Transverse colon (tissue), 4 donors: Measurements from ENCODE around the gene RIN3. TPM values are rescaled to one million over a fixed set of nuclear protein-coding genes. Genes with fewer than 3 reads are reported as not detected.

Experiments used
- DNase-seq: peaks from one replicate; pipeline ENCODE4 v3.0.0-alpha.2; 2019
- H3K27ac ChIP-seq, 4 donors: fragments of 200-600 bp; sonication (generic); 2 replicates each; pipeline ENCODE4 v1.5.1; 2016 to 2018; ENCODE audit warnings: inconsistent platforms in 4 of 4
- H3K27me3 ChIP-seq: fragments of 200-600 bp; sonication (generic); 2 replicates; pipeline ENCODE4 v1.5.1; 2017; ENCODE audit warnings: inconsistent platforms
- H3K36me3 ChIP-seq, 4 donors: fragments of 200-600 bp; sonication (generic); 2 replicates each; pipeline ENCODE4 v1.5.1; 2017 to 2019; ENCODE audit warnings: inconsistent platforms in 4 of 4
- H3K4me1 ChIP-seq, 4 donors: fragments of 200-600 bp; sonication (generic); 2 replicates each; pipeline ENCODE4 v1.5.1; 2017 to 2020; ENCODE audit warnings: inconsistent platforms in 4 of 4
- H3K4me3 ChIP-seq, 4 donors: fragments of 200-600 bp; sonication (generic); 1 replicate in 1 of 4; 2 replicates in 3 of 4; pipeline versions ENCODE4 v1.5.1 to v1.6.1; 2017 to 2019; ENCODE audit warnings: inconsistent platforms in 4 of 4
- H3K9me3 ChIP-seq, 2 donors: fragments of 200-600 bp; sonication (generic); 2 replicates each; pipeline ENCODE4 v1.5.1; 2017 to 2019; ENCODE audit warnings: inconsistent platforms in 2 of 2
- EP300 ChIP-seq: sonication (generic); formaldehyde crosslinking; IDR thresholded peaks from one replicate; pipeline ENCODE4 v1.6.1; 2017; ENCODE audit warnings: antibody characterized with exemption, low read depth
- POLR2A ChIP-seq: fragments of 450-650 bp; IDR thresholded peaks from one replicate; pipeline ENCODE4 v1.6.1; 2016; ENCODE audit warnings: antibody characterized with exemption, mild to moderate bottlenecking, moderate library complexity
- POLR2AphosphoS5 ChIP-seq, 3 donors: sonication (generic); formaldehyde crosslinking; IDR thresholded peaks; one replicate each; pipeline ENCODE4 v1.6.1; 2016; ENCODE audit warnings: antibody characterized with exemption in 3 of 3
- WGBS, 2 donors: methylation state at CpG; one replicate each; pipeline ENCODE4 v1.1.5; 2018; ENCODE audit warnings: low coverage in 1 of 2; 5-methylcytosine and 5-hydroxymethylcytosine counted together
- in situ Hi-C, 4 donors: fragments of 200-750 bp; cut with MboI; loops; one replicate each; pipeline versions ENCODE4 v1.15.0 to v1.15.1; 2017; ENCODE audit warnings: low sequenced_read_pairs in 3 of 4, low pct_ligation_motif_present in 1 of 4, low pct_unique_long_range_greater_than_20kb in 1 of 4
- intact Hi-C: fragments of 100-400 bp; cut with DNase I; formaldehyde crosslinking; loops from one replicate; pipeline ENCODE4 v1.15.1; 2023; ENCODE audit warnings: low total_unique reads
- total RNA-seq, 4 donors: library from RNA; depleted of rRNA; stranded (reverse); fragments of >200 nt; gene quantifications; one replicate each; pipeline ENCODE4 v1.1.0, GENCODE V29; 2016
- TF ChIP-seq, protein P1 (sequence below), 5 experiments: fragments of 200-600 bp in 3 of 5; fragments of 450-650 bp in 2 of 5; sonication (generic) in 3 of 5; IDR thresholded peaks; 1 replicate in 2 of 5; 2 replicates in 3 of 5; pipeline ENCODE4 v1.5.1; 2016 to 2017; ENCODE audit warnings: antibody characterized with exemption in 5 of 5, inconsistent platforms in 3 of 5, mild to moderate bottlenecking in 2 of 5, moderate library complexity in 1 of 5

The RIN3 gene
- total RNA-seq, 4 donors from 2014 or later: 16.2 to 24.3 (median 20.7) TPM

DNA sequence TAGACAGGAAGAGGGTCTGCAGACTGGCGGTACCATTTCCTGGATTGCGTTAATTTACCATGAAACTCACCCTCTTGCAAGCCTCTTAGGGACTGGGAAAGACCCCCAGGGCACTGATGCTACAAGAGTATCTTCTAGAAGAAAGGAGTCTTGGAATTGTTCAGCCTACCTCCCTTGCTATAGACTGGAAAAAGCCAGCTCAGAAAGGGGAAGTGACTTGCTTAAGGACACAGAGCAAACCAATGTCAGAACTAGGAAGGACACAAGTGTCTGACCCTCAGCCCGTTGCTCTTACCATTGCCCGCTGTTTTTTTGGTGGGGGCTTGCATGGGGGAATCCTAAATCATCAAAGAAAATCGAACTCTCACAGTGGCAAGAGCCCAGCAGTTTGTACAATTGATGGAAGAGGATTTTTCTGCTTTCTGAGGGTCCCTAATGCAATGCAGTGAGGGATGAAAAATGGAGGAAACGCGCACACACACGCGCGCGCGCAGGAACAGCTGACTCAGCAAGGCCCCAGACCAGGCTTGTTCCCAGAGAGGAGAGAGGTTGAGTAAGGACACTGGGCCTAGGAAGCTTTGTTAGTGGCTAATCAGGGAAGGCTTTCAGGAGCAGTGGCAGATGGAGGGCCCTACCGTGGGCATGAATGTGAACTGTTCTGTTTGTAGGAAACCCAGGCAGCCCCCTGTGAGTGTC lies 50.9 kb downstream of the RIN3 start:
- TF ChIP-seq EP300: no peak
- TF ChIP-seq POLR2A: no peak
- TF ChIP-seq, protein P1, sequence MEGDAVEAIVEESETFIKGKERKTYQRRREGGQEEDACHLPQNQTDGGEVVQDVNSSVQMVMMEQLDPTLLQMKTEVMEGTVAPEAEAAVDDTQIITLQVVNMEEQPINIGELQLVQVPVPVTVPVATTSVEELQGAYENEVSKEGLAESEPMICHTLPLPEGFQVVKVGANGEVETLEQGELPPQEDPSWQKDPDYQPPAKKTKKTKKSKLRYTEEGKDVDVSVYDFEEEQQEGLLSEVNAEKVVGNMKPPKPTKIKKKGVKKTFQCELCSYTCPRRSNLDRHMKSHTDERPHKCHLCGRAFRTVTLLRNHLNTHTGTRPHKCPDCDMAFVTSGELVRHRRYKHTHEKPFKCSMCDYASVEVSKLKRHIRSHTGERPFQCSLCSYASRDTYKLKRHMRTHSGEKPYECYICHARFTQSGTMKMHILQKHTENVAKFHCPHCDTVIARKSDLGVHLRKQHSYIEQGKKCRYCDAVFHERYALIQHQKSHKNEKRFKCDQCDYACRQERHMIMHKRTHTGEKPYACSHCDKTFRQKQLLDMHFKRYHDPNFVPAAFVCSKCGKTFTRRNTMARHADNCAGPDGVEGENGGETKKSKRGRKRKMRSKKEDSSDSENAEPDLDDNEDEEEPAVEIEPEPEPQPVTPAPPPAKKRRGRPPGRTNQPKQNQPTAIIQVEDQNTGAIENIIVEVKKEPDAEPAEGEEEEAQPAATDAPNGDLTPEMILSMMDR (IDR thresholded peaks at IDR 0.05): no peak
- TF ChIP-seq POLR2AphosphoS5 (IDR thresholded peaks at IDR 0.05): no peak
- no peaks in the 10 kb centered on the region for H3K27me3 ChIP-seq
- H3K9me3 ChIP-seq: no peaks in the 10 kb centered on the region
- no peak for DNase-seq
- 80 to 84% methylated on average over 2 to 13 of the region's 13 CpGs for WGBS, 2 donors
- no peak overlapping the region for H3K4me3 ChIP-seq
- no peaks in the 10 kb centered on the region for H3K36me3 ChIP-seq
- H3K27ac ChIP-seq: peak overlapping the region; percentile 25 to 49 (median 39)
- intact Hi-C loops: no loop called here
- in situ Hi-C loops: no loop called here
- peaks cover 0 to 25% (median 12%) of the 10 kb centered on the region in 4 donors for H3K4me1 ChIP-seq

DNA sequence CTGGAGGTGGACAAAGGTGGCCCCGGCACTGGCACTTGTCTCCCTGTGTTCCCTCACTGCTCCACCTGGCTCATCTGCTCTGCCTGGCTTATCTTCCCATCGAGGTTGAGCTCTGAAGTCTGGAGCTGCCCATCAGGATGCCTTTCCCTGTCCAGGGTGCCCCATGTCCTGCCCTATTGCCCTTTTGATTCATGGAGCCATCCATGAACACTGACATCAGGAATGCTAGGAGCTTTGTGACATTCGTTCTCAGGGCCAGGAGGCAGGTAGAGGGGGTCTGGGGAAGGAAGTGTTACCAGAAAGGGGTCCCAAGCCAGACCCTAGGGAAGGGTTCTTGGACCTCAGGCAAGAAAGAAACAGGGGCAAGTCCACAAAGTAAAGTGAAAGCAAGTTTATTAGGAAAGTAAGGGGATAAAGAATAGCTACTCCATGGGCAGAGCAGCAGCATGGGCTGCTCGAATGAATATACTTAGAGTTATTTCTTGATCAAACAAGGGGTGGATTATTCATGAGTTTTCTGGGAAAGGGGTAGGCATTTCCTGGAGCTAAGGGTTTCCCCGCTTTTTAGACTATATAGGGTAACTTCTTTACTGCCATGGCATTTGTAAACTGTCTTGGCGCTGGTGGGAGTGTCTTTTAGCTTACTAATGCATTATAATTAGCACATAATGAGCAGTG lies 51.6 kb downstream of the RIN3 start:
- intact Hi-C loops (no loop called here), in situ Hi-C loops (no loop called here)
- no peak for DNase-seq
- Histone ChIP-seq H3K36me3 (no peaks in the 10 kb centered on the region), H3K27me3 (no peaks in the 10 kb centered on the region), H3K9me3 (no peaks in the 10 kb centered on the region), H3K4me1 (peaks cover 6 to 32% (median 19%) of the 10 kb centered on the region in 4 donors), H3K27ac (peak overlapping the region; percentile 12 to 49 (median 34)), H3K4me3 (no peak overlapping the region)
- no peak for TF ChIP-seq POLR2A
- TF ChIP-seq, protein P1 (IDR thresholded peaks at IDR 0.05): no peak
- no peak for TF ChIP-seq EP300
- no peak for TF ChIP-seq POLR2AphosphoS5 (IDR thresholded peaks at IDR 0.05)
- WGBS, 2 donors: 73 to 92% methylated on average over 3 to 6 of the region's 6 CpGs

DNA sequence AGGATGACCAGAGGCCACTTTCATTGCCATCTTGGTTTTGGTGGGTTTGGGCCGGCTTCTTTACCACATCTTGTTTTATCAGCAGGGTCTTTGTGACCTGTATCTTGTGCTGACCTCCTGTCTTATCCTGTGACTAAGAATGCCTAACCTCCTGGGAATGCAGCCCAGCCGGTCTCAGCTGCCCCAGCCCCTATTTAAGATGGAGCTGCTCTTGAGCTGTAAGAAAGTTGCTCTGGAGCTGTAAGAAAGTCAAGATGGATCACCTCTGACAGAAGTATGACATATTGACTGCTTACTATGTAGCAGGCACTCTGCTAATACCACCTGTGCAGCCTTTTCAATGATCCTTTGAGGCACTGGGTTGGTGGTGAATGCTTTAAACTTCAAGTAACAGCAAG lies 52.1 kb downstream of the RIN3 start:
- DNase-seq: no peak
- WGBS, 2 donors: 89 to 100% methylated on average over 1 to 2 of the region's 2 CpGs
- Histone ChIP-seq H3K27me3 (no peaks in the 10 kb centered on the region), H3K4me3 (no peak overlapping the region), H3K27ac (peak overlapping the region in 1 of 4 donors; percentile 25), H3K4me1 (peaks cover 11 to 38% (median 24%) of the 10 kb centered on the region in 4 donors), H3K9me3 (no peaks in the 10 kb centered on the region), H3K36me3 (no peaks in the 10 kb centered on the region)
- in situ Hi-C loops: no loop called here
- intact Hi-C loops: no loop called here
- TF ChIP-seq POLR2AphosphoS5 (IDR thresholded peaks at IDR 0.05) (no peak), POLR2A (no peak), EP300 (no peak)
- TF ChIP-seq, protein P1 (IDR thresholded peaks at IDR 0.05): no peak

DNA sequence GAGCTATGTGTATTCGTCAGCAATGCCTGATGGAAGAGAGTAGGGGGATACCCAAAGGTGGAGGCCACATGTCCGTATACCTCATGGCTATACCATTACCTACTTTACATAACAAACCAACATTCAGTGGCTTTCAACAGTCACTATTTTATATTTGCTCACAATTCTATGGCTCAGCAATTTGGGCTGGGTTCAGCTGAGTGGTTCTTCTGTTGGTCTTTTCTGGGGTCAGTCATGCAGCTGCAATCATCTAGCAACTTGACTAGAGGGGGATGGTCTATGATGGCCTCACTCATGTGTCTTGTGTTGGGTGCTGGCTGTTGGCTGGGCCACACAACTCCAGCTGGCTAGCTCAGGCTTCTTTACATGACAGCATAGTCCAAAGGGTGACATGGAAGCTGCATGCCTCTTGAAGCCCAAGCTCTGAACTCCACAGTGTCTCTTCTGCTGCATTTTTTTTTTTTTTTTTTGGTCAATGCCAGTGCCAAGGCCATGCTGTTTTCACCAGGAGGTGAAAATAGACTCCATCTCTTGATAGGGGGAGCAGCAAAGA lies 53.7 kb downstream of the RIN3 start:
- TF ChIP-seq, protein P1 (IDR thresholded peaks at IDR 0.05): no peak
- no peak for TF ChIP-seq POLR2A
- no peak for TF ChIP-seq EP300
- no peak for TF ChIP-seq POLR2AphosphoS5 (IDR thresholded peaks at IDR 0.05)
- Histone ChIP-seq H3K27me3 (no peaks in the 10 kb centered on the region), H3K4me3 (no peak overlapping the region), H3K9me3 (no peaks in the 10 kb centered on the region), H3K36me3 (no peaks in the 10 kb centered on the region), H3K4me1 (peaks cover 27 to 51% (median 37%) of the 10 kb centered on the region in 4 donors), H3K27ac (no peak overlapping the region)
- in situ Hi-C loops: no loop called here
- WGBS, 2 donors: 80 to 94% methylated on average over 1 to 2 of the region's 2 CpGs
- no peak for DNase-seq
- intact Hi-C loops: no loop called here
